Measurements from ENCODE around the gene CCDC152. TPM values are rescaled to one million over a fixed set of nuclear protein-coding genes. Genes with fewer than 3 reads are reported as not detected.

The CCDC152 gene
- total RNA-seq, 1 donor from 2014 or later, result not detected

DNA sequence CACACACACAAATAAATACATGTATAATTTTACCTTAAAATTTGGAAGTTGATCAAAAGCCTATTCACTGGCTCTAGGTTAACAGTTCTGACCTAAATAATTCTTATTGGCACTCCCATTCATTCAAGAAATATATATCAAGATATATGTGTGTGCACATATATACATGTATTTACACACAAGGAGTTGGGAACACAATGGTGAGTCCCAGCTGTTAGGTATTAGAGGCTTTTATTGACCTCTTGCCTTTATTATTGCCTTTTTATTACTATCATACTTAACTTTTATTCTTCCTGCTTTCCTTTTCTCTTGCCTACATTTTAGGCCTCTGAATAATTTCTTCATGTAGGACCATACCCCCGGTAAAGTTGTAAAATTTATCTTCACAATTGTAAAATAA, 25.0 kb downstream of the CCDC152 start:
- H3K27ac ChIP-seq, result no peak overlapping the region
- TF ChIP-seq, protein P1, sequence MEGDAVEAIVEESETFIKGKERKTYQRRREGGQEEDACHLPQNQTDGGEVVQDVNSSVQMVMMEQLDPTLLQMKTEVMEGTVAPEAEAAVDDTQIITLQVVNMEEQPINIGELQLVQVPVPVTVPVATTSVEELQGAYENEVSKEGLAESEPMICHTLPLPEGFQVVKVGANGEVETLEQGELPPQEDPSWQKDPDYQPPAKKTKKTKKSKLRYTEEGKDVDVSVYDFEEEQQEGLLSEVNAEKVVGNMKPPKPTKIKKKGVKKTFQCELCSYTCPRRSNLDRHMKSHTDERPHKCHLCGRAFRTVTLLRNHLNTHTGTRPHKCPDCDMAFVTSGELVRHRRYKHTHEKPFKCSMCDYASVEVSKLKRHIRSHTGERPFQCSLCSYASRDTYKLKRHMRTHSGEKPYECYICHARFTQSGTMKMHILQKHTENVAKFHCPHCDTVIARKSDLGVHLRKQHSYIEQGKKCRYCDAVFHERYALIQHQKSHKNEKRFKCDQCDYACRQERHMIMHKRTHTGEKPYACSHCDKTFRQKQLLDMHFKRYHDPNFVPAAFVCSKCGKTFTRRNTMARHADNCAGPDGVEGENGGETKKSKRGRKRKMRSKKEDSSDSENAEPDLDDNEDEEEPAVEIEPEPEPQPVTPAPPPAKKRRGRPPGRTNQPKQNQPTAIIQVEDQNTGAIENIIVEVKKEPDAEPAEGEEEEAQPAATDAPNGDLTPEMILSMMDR (IDR thresholded peaks at IDR 0.05), result no peak
- H3K4me1 ChIP-seq, result no peaks in the 10 kb centered on the region
- no peak overlapping the region for H3K4me3 ChIP-seq
- no peaks in the 10 kb centered on the region for H3K27me3 ChIP-seq
- intact Hi-C loops (cut with DNase I), result no loop called here
- no peaks in the 10 kb centered on the region for H3K36me3 ChIP-seq
- H3K9me3 ChIP-seq, result peaks cover 0 to 14% of the 10 kb centered on the region in 2 donors
- no peak for DNase-seq (ENCODE audit: low spot score in 2 of 2)

DNA sequence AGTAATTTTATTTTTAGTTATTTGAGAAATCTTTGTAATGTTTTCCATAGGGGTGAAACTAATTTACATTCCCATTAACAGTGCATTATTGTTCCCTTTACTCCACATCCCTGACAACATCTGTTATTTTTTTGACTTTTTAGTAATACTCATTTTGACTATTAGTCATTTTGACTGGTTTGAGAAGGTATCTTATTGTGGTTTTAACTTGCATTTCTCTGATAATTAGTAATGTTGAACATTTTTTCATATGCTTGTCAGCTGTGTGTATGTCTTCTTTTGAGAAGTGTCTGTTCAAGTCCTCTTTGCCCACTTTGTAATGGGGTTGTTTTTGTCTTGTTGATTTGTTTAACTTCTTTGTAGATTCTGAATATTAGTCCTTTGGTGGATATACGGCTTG, 27.5 kb downstream of the CCDC152 start:
- intact Hi-C loops (cut with DNase I), result no loop called here
- peaks cover 0 to 32% of the 10 kb centered on the region in 2 donors for H3K9me3 ChIP-seq
- no peak overlapping the region for H3K4me3 ChIP-seq
- TF ChIP-seq, protein P1 (IDR thresholded peaks at IDR 0.05), result no peak
- DNase-seq (ENCODE audit: low spot score in 2 of 2), result no peak
- no peak overlapping the region for H3K27ac ChIP-seq
- no peaks in the 10 kb centered on the region for H3K4me1 ChIP-seq
- H3K36me3 ChIP-seq, result no peaks in the 10 kb centered on the region
- H3K27me3 ChIP-seq, result no peaks in the 10 kb centered on the region

DNA sequence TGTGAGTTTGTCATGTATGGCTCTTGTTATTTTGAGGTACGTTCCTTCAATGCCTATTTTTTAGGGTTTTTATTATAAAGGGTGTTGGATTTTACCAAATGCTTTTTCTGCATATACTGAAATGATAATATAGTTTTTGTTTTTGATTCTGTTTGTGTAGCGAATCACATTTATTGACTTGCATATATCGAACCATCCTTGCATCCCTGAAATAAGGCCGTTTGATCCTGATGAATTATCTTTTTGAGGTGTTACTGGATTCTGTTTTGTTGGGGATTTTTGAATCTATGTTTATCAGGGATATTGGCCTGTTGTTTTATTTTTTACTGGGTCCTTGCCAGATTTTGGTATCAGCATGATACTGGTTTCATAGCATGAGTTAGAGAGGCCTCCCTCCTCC, 29.1 kb downstream of the CCDC152 start:
- no peak overlapping the region for H3K4me3 ChIP-seq
- no peaks in the 10 kb centered on the region for H3K27me3 ChIP-seq
- H3K36me3 ChIP-seq, result no peaks in the 10 kb centered on the region
- no peak for DNase-seq (ENCODE audit: low spot score in 2 of 2)
- peaks cover 0 to 32% of the 10 kb centered on the region in 2 donors for H3K9me3 ChIP-seq
- H3K27ac ChIP-seq, result no peak overlapping the region
- no peaks in the 10 kb centered on the region for H3K4me1 ChIP-seq
- TF ChIP-seq, protein P1 (IDR thresholded peaks at IDR 0.05), result no peak
- intact Hi-C loops (cut with DNase I), result no loop called here

DNA sequence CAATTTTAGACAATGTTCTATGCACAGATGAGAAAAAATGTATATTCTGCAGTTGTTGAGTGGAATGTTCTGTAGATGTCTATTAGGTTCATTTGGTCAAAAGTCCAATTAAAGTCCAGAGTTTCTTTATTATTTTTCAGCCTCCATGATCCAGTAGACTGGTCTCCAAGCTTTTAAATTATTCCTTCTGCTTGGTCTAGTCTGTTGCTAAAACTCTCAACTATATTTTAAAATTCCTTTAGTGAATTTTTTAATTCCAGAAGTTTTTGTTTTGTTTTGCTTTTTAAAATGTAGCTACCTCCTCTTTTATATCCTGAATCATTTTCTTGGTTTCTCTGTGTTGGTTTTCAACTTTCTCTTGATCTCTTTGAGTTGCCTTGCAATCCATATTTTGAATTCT, 30.5 kb downstream of the CCDC152 start:
- TF ChIP-seq, protein P1 (IDR thresholded peaks at IDR 0.05), result no peak
- Histone ChIP-seq H3K9me3 (peaks cover 0 to 32% of the 10 kb centered on the region in 2 donors), H3K27me3 (no peaks in the 10 kb centered on the region), H3K4me3 (no peak overlapping the region), H3K4me1 (no peaks in the 10 kb centered on the region), H3K36me3 (no peaks in the 10 kb centered on the region), H3K27ac (no peak overlapping the region)
- DNase-seq (ENCODE audit: low spot score in 2 of 2), result no peak
- intact Hi-C loops (cut with DNase I), result no loop called here

DNA sequence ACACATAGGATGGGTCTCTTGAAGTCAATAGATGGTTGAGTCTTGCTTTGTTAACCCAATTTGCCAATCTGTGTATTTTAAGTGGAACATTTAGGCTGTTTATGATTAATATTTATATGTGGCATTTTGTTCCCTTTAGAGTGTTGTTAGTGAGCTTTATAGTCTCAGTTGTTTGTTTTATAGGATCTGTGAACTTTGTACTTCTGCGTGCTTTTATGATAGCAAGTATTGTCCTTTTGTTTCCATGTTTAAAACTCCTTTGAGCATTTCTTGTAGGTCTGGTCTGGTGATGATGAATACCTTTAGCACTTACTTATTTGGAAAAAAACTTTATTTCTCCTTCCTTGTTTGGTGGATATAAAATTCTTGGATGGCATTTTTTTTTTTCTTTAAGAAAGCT, 31.2 kb downstream of the CCDC152 start:
- Histone ChIP-seq H3K27me3 (no peaks in the 10 kb centered on the region), H3K9me3 (peaks cover 0 to 32% of the 10 kb centered on the region in 2 donors), H3K27ac (no peak overlapping the region), H3K4me3 (no peak overlapping the region), H3K36me3 (no peaks in the 10 kb centered on the region), H3K4me1 (no peaks in the 10 kb centered on the region)
- intact Hi-C loops (cut with DNase I), result no loop called here
- TF ChIP-seq, protein P1 (IDR thresholded peaks at IDR 0.05), result no peak
- DNase-seq (ENCODE audit: low spot score in 2 of 2), result no peak

GRCh38 chr5:42791151-42791550, 34.5 kb downstream of the CCDC152 start:
- H3K4me3 ChIP-seq, result no peak overlapping the region
- H3K9me3 ChIP-seq, result peaks cover 0 to 23% of the 10 kb centered on the region in 2 donors
- no peak overlapping the region for H3K27ac ChIP-seq
- DNase-seq (ENCODE audit: low spot score in 2 of 2), result no peak
- H3K36me3 ChIP-seq, result no peaks in the 10 kb centered on the region
- intact Hi-C loops (cut with DNase I), result no loop called here
- H3K27me3 ChIP-seq, result no peaks in the 10 kb centered on the region
- no peaks in the 10 kb centered on the region for H3K4me1 ChIP-seq
- TF ChIP-seq, protein P1 (IDR thresholded peaks at IDR 0.05), result no peak

All from ascending aorta (tissue), 2 donors.